HCT116 (cell line): ENCODE results near the gene PTPRZ1. TPM values are rescaled to one million over a fixed set of nuclear protein-coding genes. Genes with fewer than 3 reads are reported as not detected.

Experiments
- ATAC-seq: fragments of 200-7000 bp; cut with Tn5 transposase; 2 replicates; pipeline ENCODE4 v1.9.1; 2020; ENCODE audit warnings: mild to moderate bottlenecking, moderate library complexity
- BruUV-seq: library from RNA; stranded (reverse); fragments of 400-500 nt; replicated peaks from 2 replicates; lab custom pipeline; 2021; lab: Mats Ljungman, UMichigan
- CTCF ChIA-PET: fragments of 300-600 bp; sonication (Branson Sonifier 250); formaldehyde crosslinking; loops from one replicate; lab custom pipeline; 2021; ENCODE audit warnings: antibody characterized with exemption; lab: Charles Lee
- POLR2A ChIA-PET: fragments of 300-600, 350-600 bp; sonication (Branson Sonifier 250); formaldehyde crosslinking; loops from one replicate; lab custom pipeline; 2021; ENCODE audit warnings: antibody characterized with exemption; lab: Charles Lee
- RAD21 ChIA-PET, 2 experiments: fragments of 300-600 bp; sonication (Branson Sonifier 250); formaldehyde crosslinking; loops; one replicate each; lab custom pipeline; 2023; ENCODE audit warnings: low total read pairs in 2 of 2; ENCODE audit not compliant: uncharacterized antibody in 2 of 2, unreplicated experiment in 2 of 2, low non-redundant PET in 1 of 2; lab: Charles Lee
- DNase-seq: peaks from one replicate; pipeline ENCODE4 v3.0.0-alpha.2; 2010; ENCODE audit warnings: low read depth, low spot score
- H2AFZ ChIP-seq: fragments of 200-600 bp; shearing (Covaris generic), sonication (generic); 2 replicates; pipeline ENCODE4 v1.6.1; 2017; ENCODE audit warnings: low read depth, mixed run types, mixed read lengths, antibody characterized with exemption, low read length; ENCODE audit not compliant: poor library complexity, severe bottlenecking
- H3K27ac ChIP-seq: 2 replicates; pipeline ENCODE4 v1.5.1; 2012; ENCODE audit warnings: low read depth, low read length
- H3K27me3 ChIP-seq: fragments of 200-600 bp; sonication (generic); 2 replicates; pipeline ENCODE4 v1.6.1; 2016; ENCODE audit warnings: mixed run types, low read length, mixed read lengths; ENCODE audit not compliant: insufficient read depth
- H3K36me3 ChIP-seq, 2 experiments: fragments of 200-500 bp in 1 of 2; fragments of 200-600 bp in 1 of 2; sonication (Bioruptor generic) in 1 of 2; sonication (generic) in 1 of 2; 2 replicates each; pipeline versions ENCODE4 v1.5.1 to v1.6.1; 2014 to 2016; ENCODE audit warnings: low read length in 2 of 2, inconsistent platforms in 1 of 2, mixed read lengths in 1 of 2, mixed run types in 1 of 2; ENCODE audit not compliant: insufficient read depth in 2 of 2, control insufficient read depth in 1 of 2
- H3K4me1 ChIP-seq, 2 experiments: fragments of 200-600 bp in 1 of 2; sonication (generic) in 1 of 2; 2 replicates each; pipeline versions ENCODE4 v1.5.1 to v1.6.1; 2012 to 2017; ENCODE audit warnings: low read length in 2 of 2, inconsistent platforms in 1 of 2, mild to moderate bottlenecking in 1 of 2, mixed read lengths in 1 of 2, mixed run types in 1 of 2, moderate library complexity in 1 of 2; ENCODE audit not compliant: insufficient read depth in 2 of 2, control insufficient read depth in 1 of 2
- H3K4me2 ChIP-seq: fragments of 200-600 bp; sonication (generic); 2 replicates; pipeline ENCODE4 v1.6.1; 2017; ENCODE audit warnings: mixed run types, low read length, mixed read lengths
- H3K4me3 ChIP-seq, 2 experiments: fragments of 200-600 bp in 1 of 2; sonication (generic) in 1 of 2; replicated peaks in 1 of 2; 2 replicates each; pipeline ENCODE4 v1.5.1; 2011 to 2016; ENCODE audit warnings: low read length in 2 of 2, control low read depth in 1 of 2, low read depth in 1 of 2, mild to moderate bottlenecking in 1 of 2, mixed read lengths in 1 of 2, mixed run types in 1 of 2
- H3K79me2 ChIP-seq: fragments of 200-600 bp; sonication (generic); 2 replicates; pipeline ENCODE4 v1.6.1; 2017; ENCODE audit warnings: mild to moderate bottlenecking, mixed run types, low read length, moderate library complexity, mixed read lengths; ENCODE audit not compliant: insufficient read depth
- H3K9ac ChIP-seq: fragments of 200-600 bp; sonication (generic); 2 replicates; pipeline ENCODE4 v1.6.1; 2016; ENCODE audit warnings: low read length, mixed read lengths
- H3K9me2 ChIP-seq: fragments of 200-600 bp; sonication (generic), shearing (Covaris generic); 2 replicates; pipeline ENCODE4 v1.6.1; 2017; ENCODE audit warnings: mixed run types, mild to moderate bottlenecking, moderate library complexity; ENCODE audit not compliant: insufficient read depth
- H3K9me3 ChIP-seq, 2 experiments: fragments of 200-500 bp in 1 of 2; fragments of 200-600 bp in 1 of 2; sonication (Bioruptor generic) in 1 of 2; sonication (generic) in 1 of 2; 2 replicates each; pipeline ENCODE4 v1.6.1; 2014 to 2017; ENCODE audit warnings: low read length in 2 of 2, mixed read lengths in 2 of 2, inconsistent platforms in 1 of 2, low read depth in 1 of 2, mild to moderate bottlenecking in 1 of 2, mixed run types in 1 of 2, moderate library complexity in 1 of 2; ENCODE audit not compliant: control insufficient read depth in 1 of 2, insufficient read depth in 1 of 2
- H4K20me1 ChIP-seq: fragments of 200-600 bp; sonication (generic), shearing (Covaris generic); 2 replicates; pipeline ENCODE4 v1.6.1; 2017; ENCODE audit warnings: mixed run types, mild to moderate bottlenecking, moderate library complexity; ENCODE audit not compliant: insufficient read depth
- CBX3 ChIP-seq: IDR thresholded peaks from 2 replicates; pipeline ENCODE4 v1.6.1; 2012; ENCODE audit warnings: low read depth
- CEBPB ChIP-seq: IDR thresholded peaks from 2 replicates; pipeline ENCODE4 v1.6.1; 2012; ENCODE audit warnings: low read depth
- ELF1 ChIP-seq: IDR thresholded peaks from 2 replicates; pipeline ENCODE4 v1.6.1; 2012; ENCODE audit warnings: low read depth, borderline replicate concordance
- FOSL1 ChIP-seq: IDR thresholded peaks from 2 replicates; pipeline ENCODE4 v1.6.1; 2012; ENCODE audit warnings: low read depth
- JUND ChIP-seq: IDR thresholded peaks from 2 replicates; pipeline ENCODE4 v1.6.1; 2012
- POLR2AphosphoS5 ChIP-seq: IDR thresholded peaks from 2 replicates; pipeline ENCODE4 v1.6.1; 2011; ENCODE audit warnings: mild to moderate bottlenecking, low read depth, low read length, moderate library complexity
- RAD21 ChIP-seq: IDR thresholded peaks from 2 replicates; pipeline ENCODE4 v1.6.1; 2012; ENCODE audit warnings: low read depth, mild to moderate bottlenecking
- SIN3A ChIP-seq: IDR thresholded peaks from 2 replicates; pipeline ENCODE4 v1.6.1; 2012; ENCODE audit warnings: low read depth
- SP1 ChIP-seq: IDR thresholded peaks from 2 replicates; pipeline ENCODE4 v1.6.1; 2012; ENCODE audit warnings: low read depth
- SRF ChIP-seq: IDR thresholded peaks from 2 replicates; pipeline ENCODE4 v1.6.1; 2012; ENCODE audit warnings: low read depth
- TCF7L2 ChIP-seq: IDR thresholded peaks from 2 replicates; pipeline ENCODE4 v1.7.0; 2011; ENCODE audit warnings: borderline replicate concordance, inconsistent platforms; ENCODE audit not compliant: insufficient read depth, insufficient read length; ENCODE audit errors: extremely low read depth
- YY1 ChIP-seq: IDR thresholded peaks from 2 replicates; pipeline ENCODE4 v1.6.1; 2011; ENCODE audit warnings: low read length, low read depth, moderate library complexity, mild to moderate bottlenecking; ENCODE audit not compliant: insufficient replicate concordance; ENCODE audit errors: extremely low read depth
- intact Hi-C: fragments of 100-400 bp; cut with micrococcal nuclease; formaldehyde crosslinking; loops from 2 replicates; pipeline ENCODE4 v1.10.0; 2022
- total RNA-seq: library from RNA; stranded (reverse); gene quantifications from one replicate; pipeline ENCODE4 v1.2.1, GENCODE V29; 2021; ENCODE audit not compliant: unreplicated experiment
- TF ChIP-seq, protein P1 (sequence below), 3 experiments: fragments of 200-600 bp in 1 of 3; sonication (generic) in 1 of 3; IDR thresholded peaks in 2 of 3; conservative IDR thresholded peaks in 1 of 3; 2 replicates each; pipeline ENCODE4 v1.5.1; 2012 to 2017; ENCODE audit warnings: low read depth in 2 of 3, low read length in 2 of 3, antibody characterized with exemption in 1 of 3, borderline replicate concordance in 1 of 3, control low read depth in 1 of 3, mild to moderate bottlenecking in 1 of 3, mixed read lengths in 1 of 3, mixed run types in 1 of 3, moderate library complexity in 1 of 3; ENCODE audit not compliant: insufficient read depth in 1 of 3
- TF ChIP-seq, protein P2 (sequence below): IDR thresholded peaks from 2 replicates; pipeline ENCODE4 v1.6.1; 2012
- TF ChIP-seq, protein P3 (sequence below): IDR thresholded peaks from 2 replicates; pipeline ENCODE4 v1.6.1; 2012
- TF ChIP-seq, protein P4 (sequence below): IDR thresholded peaks from 2 replicates; pipeline ENCODE4 v1.6.1; 2012; ENCODE audit warnings: low read depth

Gene PTPRZ1
- total RNA-seq, 1 experiment from 2014 or later: 0.25 TPM

DNA sequence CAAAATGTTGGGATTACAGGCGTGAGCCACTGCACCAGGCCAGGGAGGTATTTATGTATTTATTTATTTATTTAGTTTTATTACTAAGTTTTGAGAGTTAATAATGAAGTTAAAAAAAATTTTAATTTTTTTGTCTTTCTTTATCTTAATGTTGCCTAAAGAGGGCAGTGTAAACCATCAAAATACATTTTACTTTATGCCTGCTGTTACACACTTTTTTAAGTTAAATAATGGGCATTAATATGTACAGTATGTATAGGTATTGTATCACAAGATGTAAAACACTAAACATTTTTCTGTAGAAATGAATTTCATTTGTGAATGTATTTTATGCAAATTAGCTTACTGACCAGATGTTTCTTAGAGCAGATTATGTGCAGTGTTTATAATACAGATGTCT is 141.7 kb downstream of the PTPRZ1 start:
- no peak overlapping the region for H3K27ac ChIP-seq
- H3K9me2 ChIP-seq: no peaks in the 10 kb centered on the region
- no peak overlapping the region for H2AFZ ChIP-seq
- no peaks in the 10 kb centered on the region for H3K79me2 ChIP-seq
- no peak overlapping the region for H3K4me3 ChIP-seq
- H3K9ac ChIP-seq: no peak overlapping the region
- DNase-seq (no peak), ATAC-seq (no peak; the same call in 1 of the 2 replicates)
- intact Hi-C loops: loop anchor here (1.0 kb wide), 1 partner anchor 515 kb away; no protein-coding TSS in a partner anchor
- H3K4me1 ChIP-seq: no peaks in the 10 kb centered on the region
- ChIA-PET RAD21 (no interaction called here), CTCF (interaction anchor here (1.2 kb wide), 1 partner anchor 20 kb away, joined by 3 read pairs; no protein-coding TSS in a partner anchor), POLR2A (no interaction called here)
- no peaks in the 10 kb centered on the region for H3K36me3 ChIP-seq
- TF ChIP-seq RAD21 (peak; percentile 63), TCF7L2 (no peak)
- TF ChIP-seq, protein P1, sequence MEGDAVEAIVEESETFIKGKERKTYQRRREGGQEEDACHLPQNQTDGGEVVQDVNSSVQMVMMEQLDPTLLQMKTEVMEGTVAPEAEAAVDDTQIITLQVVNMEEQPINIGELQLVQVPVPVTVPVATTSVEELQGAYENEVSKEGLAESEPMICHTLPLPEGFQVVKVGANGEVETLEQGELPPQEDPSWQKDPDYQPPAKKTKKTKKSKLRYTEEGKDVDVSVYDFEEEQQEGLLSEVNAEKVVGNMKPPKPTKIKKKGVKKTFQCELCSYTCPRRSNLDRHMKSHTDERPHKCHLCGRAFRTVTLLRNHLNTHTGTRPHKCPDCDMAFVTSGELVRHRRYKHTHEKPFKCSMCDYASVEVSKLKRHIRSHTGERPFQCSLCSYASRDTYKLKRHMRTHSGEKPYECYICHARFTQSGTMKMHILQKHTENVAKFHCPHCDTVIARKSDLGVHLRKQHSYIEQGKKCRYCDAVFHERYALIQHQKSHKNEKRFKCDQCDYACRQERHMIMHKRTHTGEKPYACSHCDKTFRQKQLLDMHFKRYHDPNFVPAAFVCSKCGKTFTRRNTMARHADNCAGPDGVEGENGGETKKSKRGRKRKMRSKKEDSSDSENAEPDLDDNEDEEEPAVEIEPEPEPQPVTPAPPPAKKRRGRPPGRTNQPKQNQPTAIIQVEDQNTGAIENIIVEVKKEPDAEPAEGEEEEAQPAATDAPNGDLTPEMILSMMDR (IDR thresholded peaks at IDR 0.05 in 2 of 3, conservative IDR thresholded peaks at IDR 0.05 in 1 of 3; ENCODE audit: borderline replicate concordance in 1 of 3, insufficient read depth in 1 of 3, low read depth in 2 of 3, low read length in 2 of 3): peak in 2 of 3 experiments; percentile 24 to 36; a peak in 3 of 6 replicates
- no peaks in the 10 kb centered on the region for H3K9me3 ChIP-seq
- BruUV-seq: no TSS peak
- no peaks in the 10 kb centered on the region for H3K27me3 ChIP-seq
- H4K20me1 ChIP-seq: no peaks in the 10 kb centered on the region
- H3K4me2 ChIP-seq: no peak overlapping the region

DNA sequence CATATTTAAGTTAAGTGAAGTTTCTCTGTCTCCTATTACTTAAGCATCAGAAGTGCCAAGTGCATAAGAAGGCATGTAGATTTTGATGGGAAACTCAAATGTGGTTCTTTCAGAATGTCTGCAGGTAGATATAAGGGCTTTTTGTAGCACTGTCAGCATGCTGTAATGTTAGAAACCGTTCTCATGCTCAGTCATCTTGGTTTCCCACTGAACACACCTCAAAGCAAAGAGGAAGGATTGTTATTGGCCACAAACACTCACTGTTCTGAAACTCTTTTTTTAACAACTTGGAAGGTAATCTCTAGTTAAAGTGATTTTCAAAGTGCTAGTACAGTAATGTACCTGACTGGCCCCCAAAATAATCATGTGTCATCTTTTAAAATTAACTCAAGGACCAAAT is 145.1 kb downstream of the PTPRZ1 start:
- no peak overlapping the region for H3K9ac ChIP-seq
- no TSS peak for BruUV-seq
- ChIA-PET CTCF (no interaction called here), POLR2A (no interaction called here), RAD21 (no interaction called here)
- H4K20me1 ChIP-seq: no peaks in the 10 kb centered on the region
- H3K27me3 ChIP-seq: no peaks in the 10 kb centered on the region
- DNase-seq (no peak), ATAC-seq (no peak)
- H3K9me2 ChIP-seq: no peaks in the 10 kb centered on the region
- no peaks in the 10 kb centered on the region for H3K36me3 ChIP-seq
- no peaks in the 10 kb centered on the region for H3K4me1 ChIP-seq
- H3K79me2 ChIP-seq: no peaks in the 10 kb centered on the region
- no peaks in the 10 kb centered on the region for H3K9me3 ChIP-seq
- no peak overlapping the region for H3K27ac ChIP-seq
- no peak overlapping the region for H3K4me3 ChIP-seq
- no peak overlapping the region for H2AFZ ChIP-seq
- H3K4me2 ChIP-seq: no peak overlapping the region
- intact Hi-C loops: no loop called here
- TF ChIP-seq RAD21 (no peak), SIN3A (no peak), SP1 (no peak), ELF1 (no peak), YY1 (no peak), TCF7L2 (no peak), POLR2AphosphoS5 (no peak), CBX3 (no peak), FOSL1 (no peak), CEBPB (no peak), JUND (no peak), SRF (no peak)
- TF ChIP-seq, protein P2, sequence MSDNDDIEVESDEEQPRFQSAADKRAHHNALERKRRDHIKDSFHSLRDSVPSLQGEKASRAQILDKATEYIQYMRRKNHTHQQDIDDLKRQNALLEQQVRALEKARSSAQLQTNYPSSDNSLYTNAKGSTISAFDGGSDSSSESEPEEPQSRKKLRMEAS: no peak
- TF ChIP-seq, protein P3, sequence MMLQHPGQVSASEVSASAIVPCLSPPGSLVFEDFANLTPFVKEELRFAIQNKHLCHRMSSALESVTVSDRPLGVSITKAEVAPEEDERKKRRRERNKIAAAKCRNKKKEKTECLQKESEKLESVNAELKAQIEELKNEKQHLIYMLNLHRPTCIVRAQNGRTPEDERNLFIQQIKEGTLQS: no peak
- TF ChIP-seq, protein P4, sequence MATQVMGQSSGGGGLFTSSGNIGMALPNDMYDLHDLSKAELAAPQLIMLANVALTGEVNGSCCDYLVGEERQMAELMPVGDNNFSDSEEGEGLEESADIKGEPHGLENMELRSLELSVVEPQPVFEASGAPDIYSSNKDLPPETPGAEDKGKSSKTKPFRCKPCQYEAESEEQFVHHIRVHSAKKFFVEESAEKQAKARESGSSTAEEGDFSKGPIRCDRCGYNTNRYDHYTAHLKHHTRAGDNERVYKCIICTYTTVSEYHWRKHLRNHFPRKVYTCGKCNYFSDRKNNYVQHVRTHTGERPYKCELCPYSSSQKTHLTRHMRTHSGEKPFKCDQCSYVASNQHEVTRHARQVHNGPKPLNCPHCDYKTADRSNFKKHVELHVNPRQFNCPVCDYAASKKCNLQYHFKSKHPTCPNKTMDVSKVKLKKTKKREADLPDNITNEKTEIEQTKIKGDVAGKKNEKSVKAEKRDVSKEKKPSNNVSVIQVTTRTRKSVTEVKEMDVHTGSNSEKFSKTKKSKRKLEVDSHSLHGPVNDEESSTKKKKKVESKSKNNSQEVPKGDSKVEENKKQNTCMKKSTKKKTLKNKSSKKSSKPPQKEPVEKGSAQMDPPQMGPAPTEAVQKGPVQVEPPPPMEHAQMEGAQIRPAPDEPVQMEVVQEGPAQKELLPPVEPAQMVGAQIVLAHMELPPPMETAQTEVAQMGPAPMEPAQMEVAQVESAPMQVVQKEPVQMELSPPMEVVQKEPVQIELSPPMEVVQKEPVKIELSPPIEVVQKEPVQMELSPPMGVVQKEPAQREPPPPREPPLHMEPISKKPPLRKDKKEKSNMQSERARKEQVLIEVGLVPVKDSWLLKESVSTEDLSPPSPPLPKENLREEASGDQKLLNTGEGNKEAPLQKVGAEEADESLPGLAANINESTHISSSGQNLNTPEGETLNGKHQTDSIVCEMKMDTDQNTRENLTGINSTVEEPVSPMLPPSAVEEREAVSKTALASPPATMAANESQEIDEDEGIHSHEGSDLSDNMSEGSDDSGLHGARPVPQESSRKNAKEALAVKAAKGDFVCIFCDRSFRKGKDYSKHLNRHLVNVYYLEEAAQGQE: no peak
